Measurements from ENCODE around the gene IL1RAPL2.
"Not testable (repeated sequence)": the region's sequence is repeated elsewhere in the genome, so short reads cannot be mapped to it uniquely, and the experiment has no call there.

IL1RAPL2 gene

DNA sequence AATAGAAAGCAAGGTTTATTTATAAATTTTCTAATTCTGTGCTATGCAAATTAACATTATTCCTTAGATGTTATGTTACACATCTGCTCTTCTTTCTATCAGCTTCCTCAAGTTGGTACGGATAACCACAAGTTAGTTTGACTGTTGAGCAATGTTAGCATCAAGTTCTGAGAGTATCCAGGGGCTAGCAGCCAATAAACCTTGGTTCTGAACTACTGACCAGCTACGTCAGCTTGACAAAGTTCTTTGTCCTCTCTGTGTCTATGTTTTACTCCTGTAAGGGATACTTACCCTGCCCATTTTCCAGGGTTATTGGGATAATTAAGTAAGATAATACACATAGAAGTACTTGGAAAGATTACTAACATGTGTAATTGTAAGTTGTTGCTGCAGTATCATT, 662.6 kb downstream of the IL1RAPL2 start:
- H3K4me2 ChIP-seq (ENCODE audit: low read length): no peak overlapping the region
- no peak for TF ChIP-seq EZH2phosphoT487 (IDR thresholded peaks at IDR 0.05; ENCODE audit: low read depth)
- no peak for TF ChIP-seq CTCF (IDR thresholded peaks at IDR 0.05; ENCODE audit: low read depth, low read length)
- no peak overlapping the region for H2AFZ ChIP-seq (ENCODE audit: low read depth, low read length)
- H3K27ac ChIP-seq (ENCODE audit: low read length): no peak overlapping the region
- no peaks in the 10 kb centered on the region for H3K9me3 ChIP-seq (ENCODE audit: insufficient read depth, low read length)
- peaks cover 11% of the 10 kb centered on the region for H3K4me1 ChIP-seq (ENCODE audit: low read length)
- no peaks in the 10 kb centered on the region for H3K27me3 ChIP-seq (ENCODE audit: low read depth, low read length)
- H3K4me3 ChIP-seq (ENCODE audit: low read length): no peak overlapping the region
- H3K9ac ChIP-seq (ENCODE audit: low read length): no peak overlapping the region
- H3K79me2 ChIP-seq (ENCODE audit: low read length): no peaks in the 10 kb centered on the region
- H3K36me3 ChIP-seq (replicated peaks; ENCODE audit: low read depth, low read length): no peaks in the 10 kb centered on the region
- no peaks in the 10 kb centered on the region for H4K20me1 ChIP-seq (ENCODE audit: insufficient read depth, low read length)

DNA sequence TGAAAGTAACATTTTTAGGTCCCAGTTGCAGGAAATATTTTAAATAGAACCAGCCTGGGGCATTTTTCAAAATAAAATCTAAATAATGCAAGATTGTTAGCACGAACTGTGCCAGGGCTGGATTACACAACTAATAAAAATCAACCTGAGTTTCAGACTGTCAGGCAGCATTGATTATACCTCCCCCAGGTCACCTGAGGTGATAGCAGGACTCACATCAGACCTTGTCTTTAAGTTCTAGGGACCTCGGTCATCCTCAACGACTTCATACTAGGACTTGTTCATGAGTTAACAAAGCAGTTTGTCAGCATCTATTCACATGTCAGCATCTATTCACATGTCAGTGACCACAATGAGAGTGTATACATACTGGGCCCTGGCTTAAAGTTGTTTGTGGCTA, 663.1 kb downstream of the IL1RAPL2 start:
- no peak overlapping the region for H3K9ac ChIP-seq (ENCODE audit: low read length)
- peaks cover 9% of the 10 kb centered on the region for H3K4me1 ChIP-seq (ENCODE audit: low read length)
- no peaks in the 10 kb centered on the region for H3K36me3 ChIP-seq (replicated peaks; ENCODE audit: low read depth, low read length)
- H3K27ac ChIP-seq (ENCODE audit: low read length): no peak overlapping the region
- no peak overlapping the region for H2AFZ ChIP-seq (ENCODE audit: low read depth, low read length)
- no peak overlapping the region for H3K4me2 ChIP-seq (ENCODE audit: low read length)
- no peak overlapping the region for H3K4me3 ChIP-seq (ENCODE audit: low read length)
- no peaks in the 10 kb centered on the region for H3K79me2 ChIP-seq (ENCODE audit: low read length)
- no peaks in the 10 kb centered on the region for H3K27me3 ChIP-seq (ENCODE audit: low read depth, low read length)
- H4K20me1 ChIP-seq (ENCODE audit: insufficient read depth, low read length): no peaks in the 10 kb centered on the region
- TF ChIP-seq EZH2phosphoT487 (IDR thresholded peaks at IDR 0.05; ENCODE audit: low read depth): no peak
- no peak for TF ChIP-seq CTCF (IDR thresholded peaks at IDR 0.05; ENCODE audit: low read depth, low read length)
- no peaks in the 10 kb centered on the region for H3K9me3 ChIP-seq (ENCODE audit: insufficient read depth, low read length)

DNA sequence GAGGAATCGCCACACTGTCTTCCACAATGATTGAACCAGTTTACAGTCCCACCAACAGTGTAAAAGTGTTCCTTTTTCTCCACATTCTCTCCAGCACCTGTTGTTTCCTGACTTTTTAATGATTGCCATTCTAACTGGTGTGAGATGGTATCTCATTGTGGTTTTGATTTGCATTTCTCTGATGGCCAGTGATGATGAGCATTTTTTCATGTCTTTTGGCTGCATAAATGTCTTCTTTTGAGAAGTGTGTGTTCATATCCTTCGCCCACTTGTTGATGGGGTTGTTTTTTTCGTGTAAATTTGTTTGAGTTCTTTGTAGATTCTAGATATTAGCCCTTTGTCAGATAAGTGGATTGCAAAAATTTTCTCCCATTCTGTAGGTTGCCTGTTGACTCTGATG, 671.4 kb downstream of the IL1RAPL2 start:
- not testable (repeated sequence) for H2AFZ ChIP-seq (ENCODE audit: low read depth, low read length); H3K36me3 ChIP-seq (replicated peaks; ENCODE audit: low read depth, low read length); H3K27me3 ChIP-seq (ENCODE audit: low read depth, low read length); H3K9ac ChIP-seq (ENCODE audit: low read length); H3K27ac ChIP-seq (ENCODE audit: low read length); H3K4me2 ChIP-seq (ENCODE audit: low read length); H3K79me2 ChIP-seq (ENCODE audit: low read length); H4K20me1 ChIP-seq (ENCODE audit: insufficient read depth, low read length); H3K9me3 ChIP-seq (ENCODE audit: insufficient read depth, low read length); H3K4me1 ChIP-seq (ENCODE audit: low read length); H3K4me3 ChIP-seq (ENCODE audit: low read length)

- Histone ChIP-seq H3K79me2 (ENCODE audit: low read length) (no peaks in the 10 kb centered on the region), H3K36me3 (replicated peaks; ENCODE audit: low read depth, low read length) (no peaks in the 10 kb centered on the region), H4K20me1 (ENCODE audit: insufficient read depth, low read length) (no peaks in the 10 kb centered on the region), H3K4me1 (ENCODE audit: low read length) (no peaks in the 10 kb centered on the region), H3K9ac (ENCODE audit: low read length) (no peak overlapping the region), H3K27ac (ENCODE audit: low read length) (no peak overlapping the region), H3K4me2 (ENCODE audit: low read length) (no peak overlapping the region), H3K27me3 (ENCODE audit: low read depth, low read length) (no peaks in the 10 kb centered on the region), H3K4me3 (ENCODE audit: low read length) (no peak overlapping the region), H2AFZ (ENCODE audit: low read depth, low read length) (no peak overlapping the region), H3K9me3 (ENCODE audit: insufficient read depth, low read length) (no peaks in the 10 kb centered on the region)
- TF ChIP-seq CTCF (IDR thresholded peaks at IDR 0.05; ENCODE audit: low read depth, low read length): no peak
- no peak for TF ChIP-seq EZH2phosphoT487 (IDR thresholded peaks at IDR 0.05; ENCODE audit: low read depth)
Observed at GRCh38 chrX:105241056-105241455, 675.1 kb downstream of the IL1RAPL2 start.

All from OCI-LY3 (cell line).